Left cardiac atrium (tissue), 4 donors: Measurements from ENCODE around the gene GGA1. TPM values are rescaled to one million over a fixed set of nuclear protein-coding genes. Genes with fewer than 3 reads are reported as not detected.
A peak's percentile ranks its signal among the peaks of the same experiment; 100 is the strongest.

Experiments
- ATAC-seq, 2 donors: fragments of 200-7000 bp; cut with Tn5 transposase; one replicate each; pipeline ENCODE4 v1.9.1; 2020; ENCODE audit warnings: mild to moderate bottlenecking in 2 of 2, moderate library complexity in 2 of 2
- DNase-seq: peaks from one replicate; pipeline ENCODE4 v3.0.0-alpha.2; 2020
- intact Hi-C, 2 donors: fragments of 100-400 bp; cut with DNase I; formaldehyde crosslinking; loops; one replicate each; pipeline versions ENCODE4 v1.14.1 to v1.15.1; 2022 to 2023
- total RNA-seq, 2 donors: library from RNA; stranded (reverse); fragmentation: NEBNext Ultra II Directional; extraction: Animal tissue kit (Norgen Biotek cat#: 25700); gene quantifications; one replicate each; pipeline ENCODE4 v1.2.1, GENCODE V29; 2021
- donor health status: DM: no; HTN: yes; CAD: no.
- donor health status: DM: no; HTN: yes; CAD: no; lungs with severe emphysema.
- donor health status: DM: yes; HTN: yes; CAD: no.
- donor health status: Dilated cardiomyopathy.

GGA1 gene
- total RNA-seq, 2 donors from 2014 or later: 24.4 to 26.6 TPM

GRCh38 chr22:37677493-37677974 is 68.9 kb downstream of the GGA1 start:
- no peak for DNase-seq
- ATAC-seq: no peak
- intact Hi-C loops: no loop called here

GRCh38 chr22:37678372-37678771 is 69.7 kb downstream of the GGA1 start:
- intact Hi-C loops: no loop called here
- ATAC-seq: no peak
- DNase-seq: no peak

DNA sequence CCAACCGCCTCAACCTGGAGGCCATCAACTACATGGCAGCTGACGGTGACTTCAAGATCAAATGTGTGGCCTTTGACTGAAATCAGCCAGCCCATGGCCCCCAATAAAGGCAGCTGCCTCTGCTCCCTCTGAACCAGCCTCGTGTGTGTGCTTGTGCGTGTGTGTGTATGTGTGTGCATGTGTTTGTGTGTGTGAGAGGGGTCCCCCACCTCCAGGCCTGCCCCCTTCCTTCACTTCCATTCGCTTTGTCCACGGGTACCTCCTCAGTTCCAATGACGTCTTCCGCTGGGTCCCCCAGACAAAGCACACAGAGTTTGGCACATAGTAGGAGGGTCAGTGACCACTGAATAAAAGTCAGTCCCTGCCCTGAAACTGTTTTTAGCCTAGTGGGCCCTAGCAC is 71.0 kb downstream of the GGA1 start:
- intact Hi-C loops: loop anchor here (2.0 to 5.0 kb wide), 3 partner anchors 17 to 37 kb away; no protein-coding TSS in a partner anchor
- no peak for ATAC-seq
- no peak for DNase-seq

GRCh38 chr22:37680191-37680851 is 71.7 kb downstream of the GGA1 start:
- no peak for DNase-seq
- no peak for ATAC-seq
- intact Hi-C loops: loop anchor here (2.0 to 5.0 kb wide), 3 partner anchors 18 to 38 kb away; no protein-coding TSS in a partner anchor

DNA sequence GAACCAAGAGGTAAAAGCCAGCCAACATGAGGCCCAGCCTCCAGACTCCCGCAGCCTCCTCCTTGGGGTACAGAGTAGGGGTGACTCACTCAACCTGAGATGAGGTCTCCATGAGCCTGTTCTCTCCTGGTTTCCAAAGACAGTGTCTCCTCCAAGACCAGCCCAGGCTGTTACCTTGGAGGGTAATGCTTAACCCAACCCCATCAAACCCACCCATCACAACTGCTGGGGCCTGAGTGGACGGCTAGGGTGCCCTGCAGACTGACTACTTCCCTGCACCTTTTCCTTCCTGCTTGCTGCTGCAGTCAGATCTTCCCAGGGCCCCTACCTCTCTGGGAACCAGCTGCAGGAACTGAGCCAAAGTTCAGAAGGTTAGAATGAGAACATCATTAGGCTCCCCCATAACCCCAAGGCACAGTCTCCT is 72.4 kb downstream of the GGA1 start:
- intact Hi-C loops: loop anchor here (2.0 to 5.0 kb wide), 3 partner anchors 18 to 39 kb away; no protein-coding TSS in a partner anchor
- ATAC-seq: no peak
- no peak for DNase-seq

DNA sequence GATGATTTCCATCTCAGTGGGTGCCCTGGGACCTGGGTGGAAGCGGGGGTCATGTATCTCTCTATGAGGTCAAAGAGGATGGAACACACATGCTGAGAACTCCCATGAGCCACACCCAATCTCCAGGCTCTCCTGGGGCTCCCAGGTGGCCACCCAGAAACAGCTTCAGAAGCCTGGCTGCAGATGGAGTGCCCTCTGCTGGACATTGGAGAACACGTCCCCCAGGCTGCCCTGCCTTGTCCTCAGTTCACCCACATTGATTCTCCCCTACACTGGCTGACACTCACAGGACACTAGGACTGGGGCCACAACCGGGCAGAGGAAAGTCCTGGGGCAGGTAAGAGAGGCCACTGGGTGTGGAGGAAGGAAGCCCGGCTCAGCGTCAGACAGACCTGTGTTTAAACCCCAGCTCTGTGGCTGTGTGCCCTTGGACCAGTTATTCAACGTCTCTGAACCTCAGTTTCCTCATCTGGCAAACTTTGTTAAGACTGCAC is 73.0 kb downstream of the GGA1 start:
- peak; percentile 76 for DNase-seq
- intact Hi-C loops: loop anchor here (2.0 to 5.0 kb wide), 3 partner anchors 19 to 39 kb away; no protein-coding TSS in a partner anchor
- ATAC-seq: peak; percentile 32 to 48

Other genes with a start within 250 kb of the GGA1 start
- under 1 TPM in 1 of 2 donors, not detected in 1; 0.05 TPM for gene ELFN2, start 181.4 kb upstream of the GGA1 start, total RNA-seq
- 10 to 100 TPM; 14.1 to 17.4 TPM for gene MFNG, start 122.5 kb upstream of the GGA1 start, total RNA-seq
- 1 to 10 TPM; 7.7 to 9.2 TPM for gene CARD10, start 89.4 kb upstream of the GGA1 start, total RNA-seq
- 10 to 100 TPM; 20.9 to 44.6 TPM for gene CDC42EP1, start 48.4 kb upstream of the GGA1 start, total RNA-seq
- gene LGALS2, start 28.7 kb upstream of the GGA1 start, total RNA-seq: not detected
- 1 to 10 TPM; 4.9 to 5.1 TPM for gene SH3BP1, start 30.8 kb downstream of the GGA1 start, total RNA-seq
- 10 to 100 TPM; 17.3 to 17.5 TPM for gene PDXP, start 49.9 kb downstream of the GGA1 start, total RNA-seq
- gene LGALS1, start 66.8 kb downstream of the GGA1 start, total RNA-seq: 100 to 1,000 TPM; 599 to 917 TPM
- 10 to 100 TPM; 13.7 TPM for gene NOL12, start 77.5 kb downstream of the GGA1 start, total RNA-seq
- gene TRIOBP, start 88.2 kb downstream of the GGA1 start, total RNA-seq: 100 to 1,000 TPM in 1 of 2 donors, 10 to 100 TPM in 1; 83.5 to 118 TPM
- gene GCAT, start 199.1 kb downstream of the GGA1 start, total RNA-seq: 10 to 100 TPM; 16.7 to 19.0 TPM
- gene GALR3, start 214.5 kb downstream of the GGA1 start, total RNA-seq: not detected
- 10 to 100 TPM in 1 of 2 donors, 1 to 10 TPM in 1; 9.9 to 12.8 TPM for gene ANKRD54, start 235.5 kb downstream of the GGA1 start, total RNA-seq
- 100 to 1,000 TPM; 282 to 298 TPM for gene EIF3L, start 240.6 kb downstream of the GGA1 start, total RNA-seq